Stomach (tissue), 9 donors: ENCODE results near the gene HPN. TPM values are rescaled to one million over a fixed set of nuclear protein-coding genes. Genes with fewer than 3 reads are reported as not detected.

ENCODE experiments used
- DNase-seq, 2 donors: peaks; one replicate each; pipeline versions ENCODE4 v3.0.0 to v3.0.0-alpha.2; 2013 to 2019
- H3K27ac ChIP-seq, 5 donors: fragments of 200-600 bp in 4 of 5; sonication (generic) in 4 of 5; one replicate each; pipeline ENCODE4 v1.5.1; 2013 to 2019; ENCODE audit warnings: mild to moderate bottlenecking in 1 of 5, moderate library complexity in 1 of 5
- H3K27me3 ChIP-seq, 3 donors: fragments of 200-600 bp; sonication (generic); one replicate each; pipeline ENCODE4 v1.5.1; 2017 to 2019; ENCODE audit warnings: mixed run types in 1 of 3
- H3K36me3 ChIP-seq, 4 donors: fragments of 200-600 bp; sonication (generic); 1 replicate in 3 of 4; 2 replicates in 1 of 4; pipeline ENCODE4 v1.5.1; 2016 to 2019
- H3K4me1 ChIP-seq, 4 donors: fragments of 200-600 bp; sonication (generic); one replicate each; pipeline ENCODE4 v1.5.1; 2016 to 2019
- H3K4me3 ChIP-seq, 4 donors: fragments of 200-600 bp; sonication (generic) in 3 of 4; one replicate each; pipeline ENCODE4 v1.5.1; 2016 to 2019; ENCODE audit warnings: mild to moderate bottlenecking in 1 of 4
- H3K9me3 ChIP-seq, 4 donors: fragments of 200-600 bp; sonication (generic); one replicate each; pipeline ENCODE4 v1.5.1; 2016 to 2019
- EP300 ChIP-seq: sonication (generic); formaldehyde crosslinking; IDR thresholded peaks from one replicate; pipeline ENCODE4 v1.6.1; 2017; ENCODE audit warnings: antibody characterized with exemption
- POLR2A ChIP-seq, 4 donors: fragments of 450-650 bp; IDR thresholded peaks; one replicate each; pipeline ENCODE4 v1.6.1; 2016; ENCODE audit warnings: antibody characterized with exemption in 4 of 4, control low read depth in 2 of 4, mild to moderate bottlenecking in 1 of 4, moderate library complexity in 1 of 4
- POLR2AphosphoS5 ChIP-seq, 3 donors: sonication (generic); formaldehyde crosslinking; IDR thresholded peaks; one replicate each; pipeline ENCODE4 v1.6.1; 2016; ENCODE audit warnings: antibody characterized with exemption in 3 of 3
- WGBS, 5 donors: extraction: QIAGEN DNeasy Blood & Tissue Kit in 3 of 5; methylation state at CpG; one replicate each; pipeline versions ENCODE4 v1.1.5 to v1.1.7; 2013 to 2018; 5-methylcytosine and 5-hydroxymethylcytosine counted together
- intact Hi-C: fragments of 100-400 bp; cut with DNase I; formaldehyde crosslinking; loops from one replicate; pipeline ENCODE4 v1.15.1; 2023; ENCODE audit warnings: low total_unique reads
- polyA plus RNA-seq, 3 donors: library from polyadenylated mRNA; stranded (reverse); fragments of 200-250 nt; gene quantifications; one replicate each; pipeline ENCODE4 v1.2.3, GENCODE V29; 2013
- total RNA-seq, 5 donors: library from RNA; depleted of rRNA; stranded (reverse); fragments of >200 nt; gene quantifications; one replicate each; pipeline versions ENCODE4 v1.1.0 to v1.2.3, GENCODE V29; 2014 to 2016
- TF ChIP-seq, protein P1 (sequence below), 7 experiments: fragments of 450-650 bp in 4 of 7; fragments of 200-600 bp in 3 of 7; sonication (generic) in 3 of 7; IDR thresholded peaks; one replicate each; pipeline ENCODE4 v1.5.1; 2016 to 2019; ENCODE audit warnings: antibody characterized with exemption in 7 of 7, control low read depth in 2 of 7, mild to moderate bottlenecking in 1 of 7
- donor health status: healthy with polysubstance abuse.
- donor health status: Bipolar disorder and iron deficiency.
- donor health status: healthy.

Gene HPN
- total and polyA plus RNA-seq, 8 donors: 14.7 to 45.2 (median 28.6) TPM; not detected in 1

DNA sequence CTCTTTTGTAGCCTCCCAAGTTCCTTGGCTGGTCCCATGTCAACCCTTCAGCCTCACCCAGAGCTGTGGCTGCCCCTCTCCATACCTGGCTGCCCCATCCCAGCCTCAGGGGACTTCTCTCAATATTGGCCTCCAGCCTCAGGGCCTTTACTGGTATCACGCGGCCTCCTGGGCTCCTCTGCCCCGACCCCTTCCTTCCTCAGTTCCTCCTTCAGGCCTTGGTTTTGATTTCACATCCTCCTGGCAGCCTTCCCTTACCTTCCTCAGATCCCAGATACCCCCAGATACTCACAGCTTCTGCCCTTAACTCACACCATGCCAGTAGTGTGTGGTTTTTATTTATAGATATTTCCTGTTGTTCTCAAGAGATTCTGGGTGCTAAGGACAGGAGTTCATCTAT is 24.0 kb upstream of the HPN start:
- 73 to 92% (median 82%) methylated on average over 3 of the region's 3 CpGs for WGBS, 5 donors
- Histone ChIP-seq H3K27ac (no peak overlapping the region), H3K4me1 (peaks cover 11 to 34% (median 16%) of the 10 kb centered on the region in 4 donors), H3K9me3 (no peaks in the 10 kb centered on the region), H3K27me3 (no peaks in the 10 kb centered on the region), H3K4me3 (no peak overlapping the region), H3K36me3 (peaks cover 69 to 93% (median 92%) of the 10 kb centered on the region in 4 donors)
- no peak for DNase-seq
- intact Hi-C loops: no loop called here
- TF ChIP-seq POLR2A (IDR thresholded peaks at IDR 0.05) (no peak), POLR2AphosphoS5 (IDR thresholded peaks at IDR 0.05) (no peak), EP300 (no peak)
- TF ChIP-seq, protein P1, sequence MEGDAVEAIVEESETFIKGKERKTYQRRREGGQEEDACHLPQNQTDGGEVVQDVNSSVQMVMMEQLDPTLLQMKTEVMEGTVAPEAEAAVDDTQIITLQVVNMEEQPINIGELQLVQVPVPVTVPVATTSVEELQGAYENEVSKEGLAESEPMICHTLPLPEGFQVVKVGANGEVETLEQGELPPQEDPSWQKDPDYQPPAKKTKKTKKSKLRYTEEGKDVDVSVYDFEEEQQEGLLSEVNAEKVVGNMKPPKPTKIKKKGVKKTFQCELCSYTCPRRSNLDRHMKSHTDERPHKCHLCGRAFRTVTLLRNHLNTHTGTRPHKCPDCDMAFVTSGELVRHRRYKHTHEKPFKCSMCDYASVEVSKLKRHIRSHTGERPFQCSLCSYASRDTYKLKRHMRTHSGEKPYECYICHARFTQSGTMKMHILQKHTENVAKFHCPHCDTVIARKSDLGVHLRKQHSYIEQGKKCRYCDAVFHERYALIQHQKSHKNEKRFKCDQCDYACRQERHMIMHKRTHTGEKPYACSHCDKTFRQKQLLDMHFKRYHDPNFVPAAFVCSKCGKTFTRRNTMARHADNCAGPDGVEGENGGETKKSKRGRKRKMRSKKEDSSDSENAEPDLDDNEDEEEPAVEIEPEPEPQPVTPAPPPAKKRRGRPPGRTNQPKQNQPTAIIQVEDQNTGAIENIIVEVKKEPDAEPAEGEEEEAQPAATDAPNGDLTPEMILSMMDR (IDR thresholded peaks at IDR 0.05): no peak

DNA sequence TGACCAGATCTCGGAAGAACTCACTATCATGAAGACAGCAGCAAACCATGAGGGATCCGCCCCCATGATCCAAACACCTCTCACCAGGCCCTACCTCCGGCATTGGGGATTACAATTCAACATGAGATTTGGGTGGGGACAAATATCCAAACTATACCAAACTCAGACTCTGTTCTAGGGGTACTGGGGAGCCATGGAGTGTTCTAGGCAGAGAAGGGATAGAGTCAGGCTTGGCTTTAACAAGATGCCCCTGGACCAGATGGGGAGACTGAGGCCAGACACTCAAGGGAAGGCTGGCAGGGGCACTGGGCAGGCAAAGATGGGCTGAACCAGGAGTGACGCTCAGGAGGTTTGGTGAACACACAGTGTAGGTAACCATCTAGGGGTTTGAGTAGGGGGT is 23.1 kb upstream of the HPN start:
- TF ChIP-seq POLR2A (IDR thresholded peaks at IDR 0.05) (no peak), POLR2AphosphoS5 (IDR thresholded peaks at IDR 0.05) (no peak), EP300 (no peak)
- TF ChIP-seq, protein P1 (IDR thresholded peaks at IDR 0.05): no peak
- intact Hi-C loops: no loop called here

DNA sequence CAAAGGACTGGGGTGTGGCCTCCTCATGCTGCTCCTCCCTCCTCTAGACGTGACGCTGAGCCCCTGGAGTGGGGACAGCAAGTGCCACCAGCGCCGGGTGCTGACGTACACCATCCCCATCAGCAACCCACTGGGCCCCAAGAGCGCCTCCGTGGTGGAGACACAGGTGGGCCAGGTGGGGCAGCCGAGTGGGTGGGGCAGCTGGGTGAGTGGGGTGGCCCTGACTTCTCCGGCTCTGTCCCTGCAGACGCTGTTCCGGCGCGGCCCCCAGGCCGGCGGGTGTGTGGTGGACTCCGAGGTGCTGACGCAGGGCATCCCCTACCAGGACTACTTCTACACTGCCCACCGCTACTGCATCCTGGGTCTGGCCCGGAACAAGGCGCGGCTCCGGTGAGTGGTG is 22.4 kb upstream of the HPN start:
- peaks cover 0 to 18% (median 2%) of the 10 kb centered on the region in 4 donors for H3K4me1 ChIP-seq
- TF ChIP-seq, protein P1 (IDR thresholded peaks at IDR 0.05): no peak
- no peak for TF ChIP-seq POLR2A (IDR thresholded peaks at IDR 0.05)
- no peak for TF ChIP-seq POLR2AphosphoS5 (IDR thresholded peaks at IDR 0.05)
- TF ChIP-seq EP300: no peak
- intact Hi-C loops: no loop called here
- H3K9me3 ChIP-seq: no peaks in the 10 kb centered on the region
- H3K36me3 ChIP-seq: peaks cover 82 to 100% (median 100%) of the 10 kb centered on the region in 4 donors
- H3K27ac ChIP-seq: no peak overlapping the region
- no peaks in the 10 kb centered on the region for H3K27me3 ChIP-seq
- H3K4me3 ChIP-seq: no peak overlapping the region
- no peak for DNase-seq
- 83 to 96% (median 94%) methylated on average over 3 to 22 of the region's 22 CpGs for WGBS, 5 donors

More for the DNA sequence above, 23.1 kb upstream of the HPN start:
- Histone ChIP-seq H3K27ac (no peak overlapping the region), H3K4me1 (peaks cover 4 to 25% (median 7%) of the 10 kb centered on the region in 4 donors), H3K9me3 (no peaks in the 10 kb centered on the region), H3K27me3 (no peaks in the 10 kb centered on the region), H3K4me3 (no peak overlapping the region), H3K36me3 (peaks cover 78 to 100% (median 100%) of the 10 kb centered on the region in 4 donors)
- DNase-seq: no peak
- WGBS, 5 donors: 90 to 97% (median 95%) methylated on average over 4 of the region's 4 CpGs

DNA sequence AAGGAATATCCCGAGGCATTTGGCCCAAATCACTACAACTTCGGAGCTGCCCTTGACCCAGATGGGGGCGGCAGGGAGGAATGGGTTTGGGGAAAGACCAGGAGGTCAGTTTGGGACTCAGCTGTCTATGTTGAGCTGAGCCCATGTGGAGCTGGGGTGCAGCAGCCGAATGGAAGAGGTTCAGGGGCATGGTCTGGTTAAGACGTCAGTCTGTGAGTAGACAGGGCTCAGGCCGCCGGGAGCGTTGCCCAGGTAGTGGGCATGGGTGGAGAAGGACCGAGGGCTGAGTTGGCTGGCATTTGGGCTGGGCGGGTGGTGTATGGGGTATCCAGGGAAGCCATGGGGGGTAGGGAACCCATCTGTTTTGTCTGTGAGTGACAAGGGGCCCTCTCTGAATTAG is 20.5 kb upstream of the HPN start:
- Histone ChIP-seq H3K36me3 (peaks cover 79 to 100% (median 100%) of the 10 kb centered on the region in 4 donors), H3K9me3 (no peaks in the 10 kb centered on the region), H3K27me3 (no peaks in the 10 kb centered on the region), H3K4me1 (peaks cover 0 to 1% (median 0%) of the 10 kb centered on the region in 4 donors), H3K27ac (no peak overlapping the region), H3K4me3 (no peak overlapping the region)
- DNase-seq: no peak
- TF ChIP-seq POLR2A (IDR thresholded peaks at IDR 0.05) (no peak), POLR2AphosphoS5 (IDR thresholded peaks at IDR 0.05) (no peak)
- TF ChIP-seq, protein P1 (IDR thresholded peaks at IDR 0.05): no peak
- 89 to 94% (median 91%) methylated on average over 10 of the region's 10 CpGs for WGBS, 5 donors
- intact Hi-C loops: no loop called here
